B cell (primary cell): ENCODE results near the gene REM2. TPM values are rescaled to one million over a fixed set of nuclear protein-coding genes. Genes with fewer than 3 reads are reported as not detected.

Experiments
- ATAC-seq: fragments of 200-7000 bp; cut with Tn5 transposase; one replicate; pipeline ENCODE4 v1.10.0; 2021; ENCODE audit warnings: low read depth, mild to moderate bottlenecking, moderate number of reproducible peaks, moderate library complexity
- CTCF ChIA-PET: fragments of 350-600 bp; sonication (Branson Sonifier 250); formaldehyde crosslinking; loops from one replicate; lab custom pipeline; 2021; ENCODE audit warnings: antibody characterized with exemption, inconsistent platforms; lab: Charles Lee
- POLR2A ChIA-PET: fragments of 350-600 bp; sonication (Branson Sonifier 250); formaldehyde crosslinking; loops from one replicate; lab custom pipeline; 2021; ENCODE audit warnings: antibody characterized with exemption; lab: Charles Lee
- DNase-seq: peaks from one replicate; pipeline ENCODE4 v3.0.0; 2013
- H2AFZ ChIP-seq: 2 replicates; pipeline ENCODE4 v1.6.1; 2012; ENCODE audit warnings: mild to moderate bottlenecking, low read depth, low read length; ENCODE audit not compliant: insufficient read depth, poor library complexity, severe bottlenecking
- H3K27ac ChIP-seq, 2 donors: 1 replicate in 1 of 2; 2 replicates in 1 of 2; pipeline ENCODE4 v1.5.1; 2012 to 2013; ENCODE audit warnings: low read length in 2 of 2, mild to moderate bottlenecking in 2 of 2, moderate library complexity in 1 of 2
- H3K27me3 ChIP-seq, 4 experiments: fragments of 200-600 bp in 1 of 4; sonication (generic) in 1 of 4; replicated peaks in 1 of 4; 1 replicate in 2 of 4; 2 replicates in 2 of 4; pipeline versions ENCODE4 v1.6.1 to v1.7.0; 2013 to 2016; ENCODE audit warnings: low read length in 3 of 4, mild to moderate bottlenecking in 2 of 4, mixed read lengths in 1 of 4, moderate library complexity in 1 of 4; ENCODE audit not compliant: insufficient read depth in 4 of 4, control insufficient read depth in 3 of 4; ENCODE audit errors: control extremely low read depth in 1 of 4
- H3K36me3 ChIP-seq, 2 experiments: replicated peaks in 1 of 2; 1 replicate in 1 of 2; 2 replicates in 1 of 2; pipeline versions ENCODE4 v1.6.1 to v1.7.1; 2013; ENCODE audit warnings: low read length in 1 of 2; ENCODE audit not compliant: insufficient read depth in 2 of 2, control insufficient read depth in 1 of 2; ENCODE audit errors: control extremely low read depth in 1 of 2, extremely low read depth in 1 of 2
- H3K4me1 ChIP-seq, 2 donors: fragments of 200-600 bp in 1 of 2; sonication (generic) in 1 of 2; 1 replicate in 1 of 2; 2 replicates in 1 of 2; pipeline versions ENCODE4 v1.5.1 to v1.6.1; 2013 to 2017; ENCODE audit warnings: low read length in 2 of 2; ENCODE audit not compliant: control insufficient read depth in 2 of 2, insufficient read depth in 2 of 2
- H3K4me2 ChIP-seq: replicated peaks from 2 replicates; pipeline ENCODE3; 2012; ENCODE audit warnings: mild to moderate bottlenecking, low read depth, low read length; ENCODE audit not compliant: poor library complexity, severe bottlenecking
- H3K4me3 ChIP-seq, 5 experiments: fragments of 200-600 bp in 1 of 5; sonication (generic) in 1 of 5; 1 replicate in 3 of 5; 2 replicates in 2 of 5; pipeline versions ENCODE4 v1.5.1 to v1.7.0; 2011 to 2016; ENCODE audit warnings: low read length in 4 of 5, mild to moderate bottlenecking in 4 of 5, low read depth in 2 of 5, control low read depth in 1 of 5, moderate library complexity in 1 of 5; ENCODE audit not compliant: insufficient read depth in 1 of 5; ENCODE audit errors: control extremely low read depth in 1 of 5, extremely low read depth in 1 of 5
- H3K79me2 ChIP-seq: fragments of 200-600 bp; sonication (generic); one replicate; pipeline ENCODE4 v1.6.0; 2016; ENCODE audit warnings: low read length; ENCODE audit not compliant: control insufficient read depth, insufficient read depth
- H3K9ac ChIP-seq: fragments of 200-600 bp; sonication (generic); 2 replicates; pipeline ENCODE4 v1.6.1; 2017; ENCODE audit warnings: mild to moderate bottlenecking, low read length, moderate library complexity
- H3K9me3 ChIP-seq, 3 donors: one replicate each; pipeline versions ENCODE4 v1.6.1 to v1.7.1; 2013; ENCODE audit warnings: low read length in 2 of 3; ENCODE audit not compliant: control insufficient read depth in 2 of 3, insufficient read depth in 1 of 3; ENCODE audit errors: control extremely low read depth in 1 of 3
- H4K20me1 ChIP-seq: 2 replicates; pipeline ENCODE4 v1.6.0; 2012; ENCODE audit warnings: mild to moderate bottlenecking, low read length; ENCODE audit not compliant: insufficient read depth, control insufficient read depth, poor library complexity, severe bottlenecking
- H3K27ac Mint-ChIP-seq: one replicate; pipeline ENCODE4 v1.8.0; 2021; ENCODE audit warnings: mixed read lengths
- H3K27me3 Mint-ChIP-seq: one replicate; pipeline ENCODE4 v1.8.0; 2021; ENCODE audit warnings: mixed read lengths
- H3K4me1 Mint-ChIP-seq: one replicate; pipeline ENCODE4 v1.8.0; 2021; ENCODE audit warnings: mixed read lengths
- H3K4me3 Mint-ChIP-seq: one replicate; pipeline ENCODE4 v1.8.0; 2021; ENCODE audit warnings: mixed read lengths
- H3K9me3 Mint-ChIP-seq: one replicate; pipeline ENCODE4 v1.8.0; 2022; ENCODE audit warnings: mixed read lengths; ENCODE audit not compliant: insufficient read depth
- EZH2 ChIP-seq: IDR thresholded peaks from 2 replicates; pipeline ENCODE4 v1.6.1; 2012; ENCODE audit warnings: borderline replicate concordance, low read depth, mild to moderate bottlenecking, moderate library complexity, low read length; ENCODE audit not compliant: insufficient read depth, poor library complexity, severe bottlenecking
- WGBS: methylation state at CpG from one replicate; pipeline ENCODE4 v1.1.5; 2013; ENCODE audit warnings: missing lambda C conversion rate; ENCODE audit not compliant: insufficient coverage; 5-methylcytosine and 5-hydroxymethylcytosine counted together
- intact Hi-C: fragments of 100-400 bp; cut with micrococcal nuclease; formaldehyde crosslinking; loops from one replicate; pipeline ENCODE4 v1.10.0; 2022
- polyA plus RNA-seq: library from polyadenylated mRNA; depleted of rRNA; stranded (reverse); fragments of >200 nt; gene quantifications from 2 replicates; pipeline ENCODE4 v1.2.3, GENCODE V29; 2012
- total RNA-seq, 2 donors: library from RNA; stranded (reverse); fragments of 120-200 nt in 1 of 2; gene quantifications; 1 replicate in 1 of 2; 2 replicates in 1 of 2; pipeline versions ENCODE4 v1.2.3 to v1.2.4, GENCODE V29; 2013 to 2022
- TF ChIP-seq, protein P1 (sequence below): fragments of 200-600 bp; IDR thresholded peaks from one replicate; pipeline ENCODE4 v1.8.0; 2022; ENCODE audit warnings: antibody characterized with exemption, mild to moderate bottlenecking

REM2 gene
- total and polyA plus RNA-seq, 2 donors (not counting 1 experiment from before 2014, with no cell fraction given) = 5.6 to 12.9 TPM

- intact Hi-C loops = loop anchor here (5.0 to 10.0 kb wide), 2 partner anchors 258 to 540 kb away; partner anchors contain the start of gene ABHD4
- H3K4me1 Mint-ChIP-seq = peaks cover 8% of the 10 kb centered on the region
- Histone ChIP-seq H2AFZ (no peak overlapping the region), H4K20me1 (no peaks in the 10 kb centered on the region), H3K9me3 (peaks cover 0 to 6% (median 2%) of the 10 kb centered on the region in 3 donors), H3K27ac (no peak overlapping the region), H3K79me2 (no peaks in the 10 kb centered on the region), H3K36me3 (no peaks in the 10 kb centered on the region), H3K4me3 (no peak overlapping the region), H3K4me1 (peaks cover 0 to 8% of the 10 kb centered on the region in 2 donors), H3K27me3 (no peaks in the 10 kb centered on the region), H3K4me2 (no peak overlapping the region), H3K9ac (no peak overlapping the region)
- ChIA-PET POLR2A (interaction anchor here (0.6 to 0.7 kb wide), 2 partner anchors 204 to 285 kb away, joined by 4 to 6 read pairs; no protein-coding TSS in a partner anchor), CTCF (interaction anchor here (0.6 to 12.0 kb wide), 32 partner anchors 10 to 480 kb away, joined by 3 to 207 read pairs (median 10); partner anchors contain the start of genes ABHD4, AJUBA, DAD1 and LRP10)
- H3K4me3 Mint-ChIP-seq = no peak overlapping the region
- H3K9me3 Mint-ChIP-seq = no peaks in the 10 kb centered on the region
- no peak for ATAC-seq
- no peak for DNase-seq
- TF ChIP-seq, protein P1, sequence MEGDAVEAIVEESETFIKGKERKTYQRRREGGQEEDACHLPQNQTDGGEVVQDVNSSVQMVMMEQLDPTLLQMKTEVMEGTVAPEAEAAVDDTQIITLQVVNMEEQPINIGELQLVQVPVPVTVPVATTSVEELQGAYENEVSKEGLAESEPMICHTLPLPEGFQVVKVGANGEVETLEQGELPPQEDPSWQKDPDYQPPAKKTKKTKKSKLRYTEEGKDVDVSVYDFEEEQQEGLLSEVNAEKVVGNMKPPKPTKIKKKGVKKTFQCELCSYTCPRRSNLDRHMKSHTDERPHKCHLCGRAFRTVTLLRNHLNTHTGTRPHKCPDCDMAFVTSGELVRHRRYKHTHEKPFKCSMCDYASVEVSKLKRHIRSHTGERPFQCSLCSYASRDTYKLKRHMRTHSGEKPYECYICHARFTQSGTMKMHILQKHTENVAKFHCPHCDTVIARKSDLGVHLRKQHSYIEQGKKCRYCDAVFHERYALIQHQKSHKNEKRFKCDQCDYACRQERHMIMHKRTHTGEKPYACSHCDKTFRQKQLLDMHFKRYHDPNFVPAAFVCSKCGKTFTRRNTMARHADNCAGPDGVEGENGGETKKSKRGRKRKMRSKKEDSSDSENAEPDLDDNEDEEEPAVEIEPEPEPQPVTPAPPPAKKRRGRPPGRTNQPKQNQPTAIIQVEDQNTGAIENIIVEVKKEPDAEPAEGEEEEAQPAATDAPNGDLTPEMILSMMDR = no peak
- no peak for TF ChIP-seq EZH2
- no peaks in the 10 kb centered on the region for H3K27me3 Mint-ChIP-seq
- H3K27ac Mint-ChIP-seq = no peak overlapping the region
- 92% methylated on average over 6 of the region's 8 CpGs for WGBS
These were observed 27.9 kb upstream of the REM2 start for GRCh38 chr14:22854963-22855724.

GRCh38 chr14:22856428-22856827 is 26.6 kb upstream of the REM2 start:
- no peak overlapping the region for H3K4me3 Mint-ChIP-seq
- CTCF ChIA-PET = interaction anchor here (1.0 to 12.0 kb wide), 8 partner anchors 10 to 471 kb away, joined by 3 to 207 read pairs (median 32); partner anchors contain the start of gene OXA1L
- 98% methylated on average over 3 of the region's 5 CpGs for WGBS

More at GRCh38 chr14:22856428-22856827, 26.6 kb upstream of the REM2 start:
- TF ChIP-seq, protein P1 = no peak
- TF ChIP-seq EZH2 = no peak
- peaks cover 0 to 6% (median 2%) of the 10 kb centered on the region in 3 donors for H3K9me3 ChIP-seq
- H3K36me3 ChIP-seq = no peaks in the 10 kb centered on the region
- H3K27ac ChIP-seq = no peak overlapping the region
- no peaks in the 10 kb centered on the region for H3K9me3 Mint-ChIP-seq
- peaks cover 8% of the 10 kb centered on the region for H3K4me1 Mint-ChIP-seq
- H4K20me1 ChIP-seq = no peaks in the 10 kb centered on the region
- DNase-seq = no peak
- no peak overlapping the region for H3K4me2 ChIP-seq
- intact Hi-C loops = loop anchor here (10.0 kb wide), 1 partner anchor 542 kb away; no protein-coding TSS in a partner anchor
- ATAC-seq = no peak
- peaks cover 0 to 2% (median 0%) of the 10 kb centered on the region in 4 experiments for H3K27me3 ChIP-seq
- POLR2A ChIA-PET = no interaction called here
- no peaks in the 10 kb centered on the region for H3K27me3 Mint-ChIP-seq
- H3K4me3 ChIP-seq = no peak overlapping the region
- no peak overlapping the region for H3K9ac ChIP-seq
- no peak overlapping the region for H2AFZ ChIP-seq
- no peak overlapping the region for H3K27ac Mint-ChIP-seq
- peaks cover 0 to 8% of the 10 kb centered on the region in 2 donors for H3K4me1 ChIP-seq
- H3K79me2 ChIP-seq = no peaks in the 10 kb centered on the region
